RWPE2 (cell line): ENCODE measurements around the gene ANO7.

Experiments
- ATAC-seq: fragments of 200-7000 bp; cut with Tn5 transposase; 3 replicates; pipeline ENCODE4 v1.9.1; 2021; ENCODE audit warnings: low read depth
- DNase-seq: peaks from one replicate; pipeline ENCODE4 v3.0.0-alpha.2; 2020; ENCODE audit warnings: low spot score
- H3K27ac ChIP-seq: fragments of 450-650 bp; 2 replicates; pipeline ENCODE4 v1.5.1; 2017; ENCODE audit warnings: mild to moderate bottlenecking; ENCODE audit not compliant: poor library complexity, severe bottlenecking
- H3K27me3 ChIP-seq: fragments of 250-450 bp; sonication (Bioruptor Pico); 2 replicates; pipeline ENCODE4 v1.5.1; 2021; ENCODE audit warnings: mild to moderate bottlenecking, moderate library complexity; ENCODE audit not compliant: insufficient read depth, poor library complexity, severe bottlenecking
- H3K36me3 ChIP-seq: fragments of 250-450 bp; sonication (Bioruptor Pico); 2 replicates; pipeline ENCODE4 v1.5.1; 2020; ENCODE audit warnings: low read depth, mild to moderate bottlenecking, moderate library complexity
- H3K4me1 ChIP-seq: fragments of 250-450 bp; sonication (Bioruptor Pico); 2 replicates; pipeline ENCODE4 v1.5.1; 2021; ENCODE audit warnings: mild to moderate bottlenecking, moderate library complexity; ENCODE audit not compliant: insufficient read depth, poor library complexity, severe bottlenecking
- H3K4me3 ChIP-seq: fragments of 250-450 bp; sonication (Bioruptor Pico); 2 replicates; pipeline ENCODE4 v1.5.1; 2021; ENCODE audit warnings: mild to moderate bottlenecking, moderate library complexity; ENCODE audit not compliant: severe bottlenecking
- H3K9me3 ChIP-seq: fragments of 250-450 bp; sonication (Bioruptor Pico); 2 replicates; pipeline ENCODE4 v1.5.1; 2021; ENCODE audit warnings: mild to moderate bottlenecking, moderate library complexity; ENCODE audit not compliant: severe bottlenecking
- TF ChIP-seq, protein P1 (sequence below): fragments of 450-650 bp; IDR thresholded peaks from one replicate; pipeline ENCODE4 v1.5.1; 2017; ENCODE audit warnings: mild to moderate bottlenecking, moderate library complexity; ENCODE audit not compliant: poor library complexity, severe bottlenecking

The ANO7 gene

DNA sequence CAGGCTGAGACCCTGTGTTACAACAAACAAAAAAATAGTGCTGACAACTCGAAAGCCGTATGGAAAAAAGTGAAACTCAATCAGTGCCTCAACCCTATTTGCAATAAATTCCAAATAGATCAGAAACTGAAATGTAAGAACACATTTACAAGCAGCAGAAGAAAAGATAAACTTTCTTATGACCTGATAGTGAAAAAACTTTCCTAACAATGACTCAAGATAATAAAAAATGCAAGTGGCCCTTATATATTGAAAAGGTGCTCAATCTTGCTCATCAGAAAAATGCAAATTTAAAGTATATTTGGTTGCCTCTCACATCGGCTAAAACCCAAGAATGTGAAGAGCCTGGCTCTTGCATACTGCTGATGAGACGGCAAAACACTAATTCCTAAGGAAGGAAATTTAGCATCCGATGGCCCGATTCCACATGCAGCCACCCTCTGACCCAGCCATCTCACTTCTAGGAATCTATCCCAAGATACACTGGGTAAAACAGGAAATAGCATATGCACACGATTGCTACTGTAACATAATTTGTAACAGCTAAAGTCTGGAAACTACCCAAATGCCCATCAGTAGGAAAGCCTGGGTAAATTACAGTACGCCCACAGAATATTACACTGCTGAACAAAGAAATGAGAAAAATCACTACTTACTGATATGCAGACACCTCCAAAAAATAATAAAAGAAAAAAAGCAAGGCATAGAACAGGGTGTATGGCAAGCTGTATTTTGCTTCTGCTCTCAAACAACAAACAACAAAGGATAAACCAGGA lies 70.2 kb downstream of the ANO7 start:
- DNase-seq = no peak
- H3K4me1 ChIP-seq = no peaks in the 10 kb centered on the region
- ATAC-seq = no peak
- H3K36me3 ChIP-seq = peaks cover 100% of the 10 kb centered on the region
- TF ChIP-seq, protein P1, sequence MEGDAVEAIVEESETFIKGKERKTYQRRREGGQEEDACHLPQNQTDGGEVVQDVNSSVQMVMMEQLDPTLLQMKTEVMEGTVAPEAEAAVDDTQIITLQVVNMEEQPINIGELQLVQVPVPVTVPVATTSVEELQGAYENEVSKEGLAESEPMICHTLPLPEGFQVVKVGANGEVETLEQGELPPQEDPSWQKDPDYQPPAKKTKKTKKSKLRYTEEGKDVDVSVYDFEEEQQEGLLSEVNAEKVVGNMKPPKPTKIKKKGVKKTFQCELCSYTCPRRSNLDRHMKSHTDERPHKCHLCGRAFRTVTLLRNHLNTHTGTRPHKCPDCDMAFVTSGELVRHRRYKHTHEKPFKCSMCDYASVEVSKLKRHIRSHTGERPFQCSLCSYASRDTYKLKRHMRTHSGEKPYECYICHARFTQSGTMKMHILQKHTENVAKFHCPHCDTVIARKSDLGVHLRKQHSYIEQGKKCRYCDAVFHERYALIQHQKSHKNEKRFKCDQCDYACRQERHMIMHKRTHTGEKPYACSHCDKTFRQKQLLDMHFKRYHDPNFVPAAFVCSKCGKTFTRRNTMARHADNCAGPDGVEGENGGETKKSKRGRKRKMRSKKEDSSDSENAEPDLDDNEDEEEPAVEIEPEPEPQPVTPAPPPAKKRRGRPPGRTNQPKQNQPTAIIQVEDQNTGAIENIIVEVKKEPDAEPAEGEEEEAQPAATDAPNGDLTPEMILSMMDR = no peak
- H3K9me3 ChIP-seq = no peaks in the 10 kb centered on the region
- no peaks in the 10 kb centered on the region for H3K27me3 ChIP-seq
- no peak overlapping the region for H3K27ac ChIP-seq
- no peak overlapping the region for H3K4me3 ChIP-seq

DNA sequence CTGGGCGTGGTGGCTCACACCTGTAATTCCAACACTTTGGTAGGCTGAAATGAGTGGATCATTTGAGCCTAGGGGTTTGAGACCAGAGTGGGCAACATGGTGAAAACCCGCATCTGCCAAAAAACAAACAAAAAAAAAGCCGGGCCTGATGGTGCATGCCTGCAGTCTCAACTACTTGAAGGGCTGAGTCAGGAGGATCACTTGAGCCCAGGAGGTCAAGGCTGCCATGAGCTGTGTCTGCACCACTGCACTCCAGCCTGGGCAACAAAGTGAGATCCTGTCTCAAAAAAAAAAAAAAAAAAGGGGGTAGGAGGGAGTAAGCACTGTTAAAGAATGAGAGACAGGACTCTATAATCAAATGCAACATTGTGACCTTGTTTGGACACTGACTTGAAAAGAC lies 72.4 kb downstream of the ANO7 start:
- Histone ChIP-seq H3K27ac (no peak overlapping the region), H3K27me3 (no peaks in the 10 kb centered on the region), H3K9me3 (no peaks in the 10 kb centered on the region), H3K4me3 (no peak overlapping the region), H3K4me1 (no peaks in the 10 kb centered on the region), H3K36me3 (peaks cover 100% of the 10 kb centered on the region)
- no peak for DNase-seq
- ATAC-seq = no peak
- TF ChIP-seq, protein P1 = no peak

DNA sequence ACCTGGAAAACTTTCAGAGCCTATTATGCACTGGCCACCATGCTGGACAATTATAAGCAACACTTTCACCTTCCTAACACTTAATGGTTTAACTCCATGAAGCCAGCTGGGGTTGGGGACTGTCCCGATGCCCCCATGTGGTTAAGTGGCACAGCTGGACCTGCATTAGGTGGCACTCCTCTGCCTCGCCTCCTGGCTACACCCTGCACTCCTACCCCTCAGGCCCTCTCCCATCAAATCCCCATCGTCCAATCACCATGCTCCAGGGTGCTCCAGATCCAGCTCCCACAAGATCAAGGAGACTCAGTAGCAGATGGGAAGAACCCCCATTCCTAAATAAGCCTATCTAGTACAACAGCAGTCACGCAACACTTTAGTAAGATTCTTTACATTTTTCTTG lies 73.2 kb downstream of the ANO7 start:
- Histone ChIP-seq H3K4me3 (no peak overlapping the region), H3K27me3 (no peaks in the 10 kb centered on the region), H3K4me1 (no peaks in the 10 kb centered on the region), H3K9me3 (no peaks in the 10 kb centered on the region), H3K36me3 (peaks cover 100% of the 10 kb centered on the region), H3K27ac (no peak overlapping the region)
- DNase-seq (no peak), ATAC-seq (no peak)
- TF ChIP-seq, protein P1 = no peak

DNA sequence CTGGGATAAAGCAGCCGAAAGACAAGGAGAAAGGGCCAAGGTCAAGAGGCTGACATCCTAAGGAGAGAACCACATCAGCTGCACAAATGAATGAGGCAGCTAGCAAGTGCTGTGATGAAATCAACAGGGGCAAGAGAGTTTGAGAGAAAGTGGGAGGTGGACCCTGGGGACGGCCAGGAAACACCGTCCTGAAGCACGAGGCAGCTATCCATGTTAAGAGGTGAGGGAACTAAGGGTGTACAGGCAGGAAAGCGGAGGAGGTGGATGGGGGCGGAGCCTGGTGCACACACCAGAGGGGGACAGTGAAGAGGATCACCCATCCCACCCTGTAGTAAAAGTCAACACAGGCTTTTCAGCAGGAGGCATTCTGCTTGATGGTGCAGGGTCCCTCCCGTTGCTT lies 74.6 kb downstream of the ANO7 start:
- DNase-seq (no peak), ATAC-seq (no peak)
- Histone ChIP-seq H3K4me1 (no peaks in the 10 kb centered on the region), H3K36me3 (peaks cover 100% of the 10 kb centered on the region), H3K9me3 (no peaks in the 10 kb centered on the region), H3K27me3 (no peaks in the 10 kb centered on the region), H3K4me3 (no peak overlapping the region), H3K27ac (no peak overlapping the region)
- TF ChIP-seq, protein P1 = no peak

DNA sequence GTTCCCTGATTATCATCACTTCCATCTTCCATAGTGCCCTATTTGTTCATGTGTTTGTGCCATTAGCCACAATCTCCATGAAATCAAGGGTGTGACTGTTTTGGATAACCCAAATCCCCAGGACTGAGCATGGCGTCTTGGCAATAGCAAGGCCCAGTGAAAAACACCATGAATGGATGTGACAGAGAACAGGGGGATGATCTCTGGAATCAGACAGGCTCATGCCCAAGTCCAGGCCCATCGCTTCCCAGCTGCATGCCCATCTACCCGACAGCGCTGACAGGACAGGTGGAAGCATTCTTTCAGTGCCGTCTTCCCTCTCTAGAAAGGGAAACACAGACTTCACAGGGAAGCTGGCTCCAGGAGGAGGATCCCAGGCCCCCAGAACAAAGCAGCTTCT lies 77.0 kb downstream of the ANO7 start:
- no peaks in the 10 kb centered on the region for H3K27me3 ChIP-seq
- no peak overlapping the region for H3K27ac ChIP-seq
- TF ChIP-seq, protein P1 = no peak
- H3K9me3 ChIP-seq = no peaks in the 10 kb centered on the region
- ATAC-seq (no peak), DNase-seq (no peak)
- H3K4me3 ChIP-seq = no peak overlapping the region
- peaks cover 90% of the 10 kb centered on the region for H3K36me3 ChIP-seq
- no peaks in the 10 kb centered on the region for H3K4me1 ChIP-seq
